ENCODE measurements around the gene PTCH1.
A peak's percentile ranks its signal among the peaks of the same experiment; 100 is the strongest.

The PTCH1 gene

DNA sequence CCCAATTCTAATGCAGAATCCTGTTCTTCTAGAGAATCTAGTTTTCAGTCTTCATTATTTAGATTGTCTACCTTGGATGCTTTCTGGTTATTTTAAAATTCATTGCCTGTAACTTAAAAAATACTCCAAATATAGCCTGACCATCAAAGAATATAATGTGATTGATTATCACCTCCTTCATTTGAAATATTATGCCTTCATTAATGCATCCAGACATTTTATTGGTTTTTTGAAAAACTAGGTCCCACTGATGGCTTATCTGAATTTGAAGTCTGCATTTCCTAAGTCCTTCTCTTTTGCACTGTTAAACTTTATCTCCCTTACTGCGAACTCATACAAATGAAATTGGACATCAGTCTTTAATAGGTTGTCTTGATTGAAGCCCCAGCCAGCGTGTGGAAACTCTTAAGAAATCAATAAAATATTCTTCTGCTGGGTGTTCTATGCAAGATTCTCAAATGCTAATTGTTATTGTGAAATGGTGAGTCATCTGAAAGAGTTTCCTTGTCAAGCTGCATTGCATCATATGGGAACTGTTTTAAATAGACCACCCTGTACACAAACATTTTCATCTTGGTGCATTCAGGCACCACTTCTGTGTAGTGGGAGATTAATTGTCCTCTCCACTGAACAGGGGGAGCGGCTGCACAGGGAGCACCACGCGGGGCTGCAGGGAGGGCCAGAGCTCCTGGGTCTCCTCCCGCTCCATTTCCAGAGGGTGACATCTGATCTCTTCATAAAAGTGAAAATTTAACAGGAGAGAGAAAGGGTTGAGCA, 106.9 kb downstream of the PTCH1 start (continued):
- no peak for TF ChIP-seq HIC1 (tag by site-specific recombination; IDR thresholded peaks at IDR 0.05)

- Histone ChIP-seq H3K4me3 (ENCODE audit: low read depth, low read length) (no peak overlapping the region), H3K9me3 (ENCODE audit: control insufficient read depth, insufficient read depth, low read depth, low read length) (no peaks in the 10 kb centered on the region)
Observed at GRCh38 chr9:95407524-95407923, 109.2 kb downstream of the PTCH1 start.

GRCh38 chr9:95406121-95406520, 110.7 kb downstream of the PTCH1 start:
- Histone ChIP-seq H3K4me1 (ENCODE audit: control insufficient read depth, insufficient read depth, low read length) (peaks cover 3% of the 10 kb centered on the region; the same call in 1 of the 2 replicates), H3K9me3 (ENCODE audit: control insufficient read depth, insufficient read depth, low read depth, low read length) (no peaks in the 10 kb centered on the region), H3K27ac (ENCODE audit: extremely low read depth, low read depth, low read length) (no peak overlapping the region), H3K4me3 (ENCODE audit: low read depth, low read length) (no peak overlapping the region), H3K36me3 (ENCODE audit: control insufficient read depth in 2 of 2, insufficient read depth in 1 of 2, low read length in 2 of 2) (no peaks in the 10 kb centered on the region)
- POLR2A ChIA-PET = no interaction called here
- CTCF ChIA-PET = no interaction called here
- no peak for TF ChIP-seq ZNF416 (tag by site-specific recombination; IDR thresholded peaks at IDR 0.05)
- TF ChIP-seq ZNF214 (tag by site-specific recombination; IDR thresholded peaks at IDR 0.05; ENCODE audit: borderline replicate concordance) = no peak
- no peak for TF ChIP-seq ZNF366 (tag by site-specific recombination; conservative IDR thresholded peaks at IDR 0.05)
- TF ChIP-seq ZNF549 (tag by site-specific recombination; IDR thresholded peaks at IDR 0.05) = no peak
- no peak for TF ChIP-seq ZNF394 (tag by site-specific recombination; IDR thresholded peaks at IDR 0.05; ENCODE audit: borderline replicate concordance)
- no peak for TF ChIP-seq ZNF777 (tag by site-specific recombination; IDR thresholded peaks at IDR 0.05; ENCODE audit: borderline replicate concordance)
- TF ChIP-seq ZNF837 (tag by site-specific recombination; IDR thresholded peaks at IDR 0.05) = no peak

More at GRCh38 chr9:95407524-95407923, 109.2 kb downstream of the PTCH1 start:
- TF ChIP-seq ZNF366 (tag by site-specific recombination; conservative IDR thresholded peaks at IDR 0.05) (peak; percentile 73), ZNF157 (tag by site-specific recombination; IDR thresholded peaks at IDR 0.05) (no peak)
- ChIA-PET CTCF (no interaction called here), POLR2A (no interaction called here)
- no peak overlapping the region for H3K27ac ChIP-seq (ENCODE audit: extremely low read depth, low read depth, low read length)
- H3K4me1 ChIP-seq (ENCODE audit: control insufficient read depth, insufficient read depth, low read length) = peaks cover 3% of the 10 kb centered on the region; the same call in 1 of the 2 replicates
- no peaks in the 10 kb centered on the region for H3K36me3 ChIP-seq (ENCODE audit: control insufficient read depth in 2 of 2, insufficient read depth in 1 of 2, low read length in 2 of 2)

GRCh38 chr9:95399261-95399660, 117.5 kb downstream of the PTCH1 start:
- CTCF ChIA-PET = no interaction called here
- TF ChIP-seq ZFP69B (tag by site-specific recombination; IDR thresholded peaks at IDR 0.05) (no peak), ZNF211 (tag by site-specific recombination; IDR thresholded peaks at IDR 0.05; ENCODE audit: low read depth) (0 out of 2 replicates have a peak, but pooled peaks have one; percentile 22)
- no peak overlapping the region for H3K27ac ChIP-seq (ENCODE audit: extremely low read depth, low read depth, low read length)
- no peaks in the 10 kb centered on the region for H3K9me3 ChIP-seq (ENCODE audit: control insufficient read depth, insufficient read depth, low read depth, low read length)
- 0 out of 2 replicates have a peak, but pooled peaks cover 2% of the 10 kb centered on the region for H3K4me1 ChIP-seq (ENCODE audit: control insufficient read depth, insufficient read depth, low read length)
- no peak overlapping the region for H3K4me3 ChIP-seq (ENCODE audit: low read depth, low read length)
- POLR2A ChIA-PET = no interaction called here
- no peaks in the 10 kb centered on the region for H3K36me3 ChIP-seq (ENCODE audit: control insufficient read depth in 2 of 2, insufficient read depth in 1 of 2, low read length in 2 of 2)

Data from HEK293 (cell line).